Measurements from ENCODE around the gene LRRC2.
"Not testable (repeated sequence)": the region's sequence is repeated elsewhere in the genome, so short reads cannot be mapped to it uniquely, and the experiment has no call there.

LRRC2 gene

GRCh38 chr3:46552538-46552937 is 13.6 kb downstream of the LRRC2 start:
- no peak for DNase-seq (ENCODE audit: low read depth)

GRCh38 chr3:46551615-46552014 is 14.5 kb downstream of the LRRC2 start:
- no peak for DNase-seq (ENCODE audit: low read depth)

DNA sequence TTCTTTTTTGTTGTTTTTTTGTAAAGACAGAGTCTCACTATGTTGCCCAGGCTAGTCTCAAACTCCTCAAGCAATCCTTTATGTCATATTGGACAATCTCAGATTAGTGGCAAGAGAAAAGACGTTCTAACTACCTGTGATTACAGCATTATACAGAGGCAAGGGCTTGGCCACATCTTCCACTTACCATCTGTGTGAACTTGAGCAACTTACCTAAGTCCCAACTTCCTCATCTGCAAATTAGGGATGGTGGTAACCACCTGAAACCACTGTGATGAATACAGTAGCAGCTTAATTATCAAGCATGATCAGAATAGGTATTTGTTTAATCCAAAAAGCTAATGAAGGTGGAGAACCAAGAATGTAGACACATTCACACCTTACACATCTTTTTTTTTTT is 16.1 kb downstream of the LRRC2 start:
- DNase-seq (ENCODE audit: low read depth), result no peak

GRCh38 chr3:46549408-46549904 is 16.6 kb downstream of the LRRC2 start:
- no peak for DNase-seq (ENCODE audit: low read depth)

DNA sequence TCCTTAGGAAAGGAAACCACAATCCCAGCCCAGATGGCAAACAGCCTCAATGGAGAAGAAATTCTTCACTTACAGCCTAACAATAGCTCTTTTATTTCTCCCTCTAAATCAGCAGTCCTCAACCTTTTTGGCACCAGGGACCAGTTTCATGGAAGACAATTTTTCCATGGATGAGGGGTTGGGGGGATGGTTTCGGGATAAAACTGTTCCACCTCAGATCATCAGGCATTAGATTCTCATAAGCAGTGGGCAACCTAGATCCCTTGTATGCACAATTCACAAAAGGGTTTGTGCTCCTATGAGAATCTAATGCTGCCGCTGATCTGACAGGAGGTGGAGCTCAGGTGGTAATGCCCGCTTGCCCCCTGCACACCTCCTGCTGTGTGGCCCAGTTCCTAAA is 17.5 kb downstream of the LRRC2 start:
- DNase-seq (ENCODE audit: low read depth), result not testable (repeated sequence)

DNA sequence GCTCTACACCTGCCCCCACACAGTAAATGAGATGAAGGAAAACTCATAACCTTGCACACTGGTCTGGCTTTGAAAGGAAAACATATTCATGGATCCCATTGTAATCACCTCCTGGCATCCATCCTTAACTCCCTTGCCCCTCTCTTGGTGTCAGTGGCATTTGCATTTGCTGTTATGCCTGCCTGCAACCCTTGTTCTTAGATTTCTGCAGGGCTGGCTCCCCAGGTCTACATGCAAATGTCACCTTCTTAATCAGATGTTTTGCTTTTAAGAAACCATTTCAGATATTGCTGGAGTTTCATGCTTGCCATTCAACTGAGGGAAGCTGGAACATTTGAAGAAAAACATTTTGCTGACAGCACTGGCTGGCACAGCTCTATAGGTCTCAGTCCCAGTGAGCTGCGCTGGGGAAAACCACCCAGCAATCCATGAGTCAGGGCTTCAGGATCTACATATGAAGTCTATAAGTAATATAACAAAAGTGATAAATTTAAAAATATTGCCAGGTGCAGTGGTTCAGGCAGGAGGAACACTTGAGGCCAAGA is 19.1 kb downstream of the LRRC2 start:
- DNase-seq (ENCODE audit: low read depth), result no peak

DNA sequence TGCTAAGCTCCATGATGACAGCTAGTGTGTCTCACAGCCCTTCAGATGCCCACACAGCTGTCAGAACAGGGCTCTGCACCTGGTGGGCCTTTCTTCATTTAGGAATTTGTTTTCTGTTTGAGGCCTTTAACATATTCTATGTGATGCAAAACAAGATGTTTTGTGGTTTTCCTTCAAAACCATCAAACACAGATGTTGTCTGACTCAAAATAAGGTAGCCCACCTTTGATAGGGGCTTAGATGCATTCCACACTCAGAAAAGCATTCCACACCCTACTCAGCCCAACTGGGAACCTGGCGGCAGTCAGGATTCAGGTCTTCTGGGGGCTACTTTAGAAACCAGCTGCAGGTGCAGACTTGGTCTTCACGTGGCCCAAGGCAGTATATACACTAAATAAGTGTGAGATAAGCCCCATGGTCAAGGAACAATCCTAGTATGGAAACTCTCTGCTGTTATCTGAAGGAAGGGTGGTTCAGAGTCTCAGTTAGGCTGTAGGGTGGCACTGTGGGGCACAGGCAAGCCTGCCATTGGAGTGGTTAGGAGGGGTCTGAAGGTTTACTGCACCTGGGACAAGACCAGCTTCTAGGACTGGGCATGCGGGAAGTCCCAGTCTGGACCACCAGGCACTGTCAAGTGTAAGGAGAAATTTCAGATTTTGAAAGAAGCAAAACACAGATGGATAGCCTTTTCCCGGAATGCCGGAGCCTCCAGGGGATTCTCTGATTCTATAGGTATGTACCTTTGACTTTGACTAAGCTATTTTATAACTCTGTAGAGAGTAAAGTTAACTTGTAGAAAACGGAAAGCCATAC is 20.1 kb downstream of the LRRC2 start:
- no peak for DNase-seq (ENCODE audit: low read depth)

GRCh38 chr3:46544771-46545503 is 21.2 kb downstream of the LRRC2 start:
- no peak for DNase-seq (ENCODE audit: low read depth)

DNA sequence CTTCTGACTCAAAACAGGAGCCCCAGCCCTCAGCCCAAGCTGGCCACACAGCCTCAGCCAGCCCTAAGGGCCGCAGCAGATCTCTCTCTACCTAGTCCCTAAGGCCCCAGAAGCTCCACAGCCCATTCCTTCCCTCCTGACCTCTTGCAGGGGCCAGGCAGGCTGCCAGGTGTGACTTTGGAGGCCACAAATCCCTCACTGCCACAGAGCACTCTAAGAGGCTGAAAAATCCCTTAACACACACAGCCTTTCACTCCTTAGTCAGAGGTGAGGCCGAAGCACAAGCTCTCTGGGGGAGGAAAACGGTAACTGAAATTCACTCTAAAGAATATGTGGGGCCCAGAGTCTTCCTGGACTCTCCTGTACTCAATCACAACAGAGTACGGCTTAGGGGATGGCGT is 23.3 kb downstream of the LRRC2 start:
- DNase-seq (ENCODE audit: low read depth), result no peak

DNA sequence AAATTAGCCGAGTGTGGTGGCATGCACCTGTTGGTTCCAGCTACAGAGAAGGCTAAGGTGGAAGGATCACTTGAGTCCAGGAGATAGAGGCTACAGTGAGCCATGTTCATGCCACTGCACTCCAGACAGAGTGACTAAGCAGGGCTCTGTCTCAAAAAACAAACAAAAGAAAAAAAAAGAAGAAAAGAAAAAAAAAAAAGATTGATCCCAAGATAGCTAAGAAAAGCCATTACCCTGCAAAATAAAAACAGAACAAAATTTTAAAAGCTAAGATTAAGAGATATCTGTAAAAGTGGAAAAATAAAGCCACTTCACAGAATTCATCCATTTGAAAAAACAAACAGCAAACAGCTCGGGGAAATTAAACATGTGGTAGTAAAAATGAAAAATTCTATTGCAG is 23.8 kb downstream of the LRRC2 start:
- DNase-seq (ENCODE audit: low read depth), result no peak

GRCh38 chr3:46541835-46542234 is 24.3 kb downstream of the LRRC2 start:
- no peak for DNase-seq (ENCODE audit: low read depth)

DNA sequence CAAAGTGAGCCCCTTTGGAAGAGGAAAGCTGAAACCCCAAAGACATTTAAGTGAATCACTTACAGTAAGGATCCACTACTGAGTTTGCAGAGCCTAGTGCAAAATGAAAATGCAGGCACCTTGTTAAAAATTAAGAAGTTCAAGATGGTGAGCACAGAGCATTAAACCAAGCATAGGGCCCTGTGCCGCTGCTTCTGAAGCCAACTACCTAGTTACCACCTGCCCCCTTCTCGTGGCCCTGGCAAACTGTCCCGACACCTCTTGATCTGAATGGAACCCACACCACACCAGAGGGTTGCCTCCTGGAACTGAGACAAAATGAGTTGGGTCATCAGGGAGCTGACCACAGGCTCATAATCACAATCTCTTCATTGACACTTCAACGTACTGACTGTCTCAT is 25.6 kb downstream of the LRRC2 start:
- no peak for DNase-seq (ENCODE audit: low read depth)

DNA sequence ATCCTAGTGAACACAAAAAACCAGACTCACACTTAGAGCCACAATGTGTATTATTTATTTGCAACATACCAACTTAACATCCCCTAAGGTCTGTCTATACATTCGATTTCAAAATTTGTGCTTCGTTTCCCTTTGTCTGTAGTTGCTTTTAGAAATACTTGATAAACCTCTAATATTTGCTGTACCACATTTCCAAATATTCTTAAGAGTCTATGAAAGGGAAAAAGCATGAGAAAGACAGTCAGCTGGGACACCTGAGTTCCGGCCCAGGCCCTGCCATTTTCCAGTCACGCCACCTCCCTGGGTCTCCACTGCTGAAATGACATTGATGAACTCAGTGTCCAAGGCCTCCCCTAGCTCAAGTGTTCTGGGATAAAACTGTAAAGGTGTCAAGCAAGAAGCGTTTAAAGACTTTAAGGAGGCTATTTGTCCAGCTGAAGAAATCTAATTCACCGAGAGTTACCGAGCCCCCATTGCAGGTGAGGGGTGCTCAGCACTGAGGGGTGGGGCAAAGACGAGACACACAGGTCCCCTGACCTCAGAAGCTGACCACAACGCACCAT is 26.6 kb downstream of the LRRC2 start:
- no peak for DNase-seq (ENCODE audit: low read depth)

DNA sequence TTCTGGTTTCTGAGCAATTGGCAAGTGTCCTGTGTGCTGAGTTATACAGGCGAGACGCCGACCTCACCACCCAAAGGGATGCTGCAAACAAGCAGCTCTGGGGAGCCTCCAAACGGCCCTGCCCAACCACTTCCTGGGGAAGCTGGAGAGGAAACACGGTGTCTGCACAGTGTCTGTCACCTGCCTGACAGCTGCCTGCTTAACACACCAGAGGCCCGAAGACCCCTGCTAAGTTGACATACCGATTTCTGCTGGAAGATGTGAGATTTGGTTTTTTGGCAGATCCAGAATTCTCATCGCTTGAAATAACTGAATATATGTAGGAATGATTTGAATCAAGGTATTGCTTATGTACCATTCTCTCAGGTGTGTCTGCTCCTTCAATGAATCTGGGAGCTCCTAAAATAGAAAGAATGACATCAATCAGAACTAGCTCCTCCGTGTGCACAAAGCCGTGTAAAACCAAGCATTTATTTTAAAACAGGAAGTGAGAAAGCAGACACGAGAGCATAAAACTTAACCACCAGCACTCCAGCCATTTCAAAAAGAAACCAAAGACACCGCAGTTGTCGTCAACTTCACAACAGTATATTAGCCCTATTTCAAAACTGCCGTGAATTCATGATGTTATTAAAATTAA is 27.2 kb downstream of the LRRC2 start:
- peak; percentile 58 for DNase-seq (ENCODE audit: low read depth)

DNA sequence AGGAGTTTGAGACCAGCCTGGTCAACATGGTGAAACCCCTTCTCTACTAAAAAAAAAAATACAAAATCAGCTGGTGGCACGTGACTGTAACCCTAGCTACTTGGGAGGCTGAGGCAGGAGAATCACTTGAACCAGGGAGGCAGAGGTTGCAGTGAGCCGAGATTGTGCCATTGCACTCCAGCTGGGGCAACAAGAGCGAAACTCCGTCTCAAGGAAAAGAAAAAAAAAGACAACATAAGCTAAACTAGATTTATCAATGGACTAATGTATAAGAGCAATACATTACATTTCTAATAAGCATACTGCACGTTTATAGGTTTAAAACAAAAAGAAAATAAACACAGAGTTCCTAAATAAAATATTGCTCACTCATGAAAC is 27.7 kb downstream of the LRRC2 start:
- DNase-seq (ENCODE audit: low read depth), result not testable (repeated sequence)

DNA sequence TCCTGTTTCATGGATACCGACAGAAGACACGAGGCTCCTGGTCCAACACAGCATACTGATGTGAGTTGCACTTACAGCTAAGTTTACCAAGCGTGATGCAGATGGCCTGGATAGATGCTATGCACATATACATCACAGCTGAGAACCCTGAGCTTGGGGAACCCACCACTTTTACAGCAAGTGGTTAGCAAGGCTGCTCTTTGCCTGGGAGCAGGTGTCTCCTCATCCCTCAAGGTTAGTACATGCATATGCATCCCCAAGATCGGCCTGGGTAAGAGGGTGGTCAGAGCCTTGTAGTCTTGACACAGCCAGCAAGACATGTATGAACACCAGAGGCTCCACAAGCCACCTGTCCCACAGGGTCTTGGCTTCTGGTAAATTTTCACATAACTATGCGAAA is 28.3 kb downstream of the LRRC2 start:
- no peak for DNase-seq (ENCODE audit: low read depth)

GRCh38 chr3:46537316-46537715 is 28.8 kb downstream of the LRRC2 start:
- DNase-seq (ENCODE audit: low read depth), result no peak

GRCh38 chr3:46536758-46537157 is 29.3 kb downstream of the LRRC2 start:
- no peak for DNase-seq (ENCODE audit: low read depth)

DNA sequence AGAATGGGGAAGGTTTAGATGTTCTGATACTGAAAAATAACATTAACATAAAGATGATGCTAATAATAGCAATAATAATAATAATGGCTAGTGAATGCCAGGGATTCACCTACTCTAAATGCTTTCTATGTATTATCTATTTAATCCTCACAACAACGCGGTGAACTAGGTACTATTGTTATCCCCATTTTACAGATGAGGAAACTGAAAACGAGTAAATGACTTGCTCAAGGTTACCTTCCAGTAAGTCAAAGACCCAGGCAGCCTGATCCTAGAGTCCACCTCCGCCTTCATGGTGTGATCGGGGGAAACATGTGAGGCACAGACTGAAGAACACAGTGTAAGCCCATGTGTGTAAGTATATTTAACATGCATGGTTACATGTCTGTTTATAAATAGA is 30.4 kb downstream of the LRRC2 start:
- DNase-seq (ENCODE audit: low read depth), result no peak

DNA sequence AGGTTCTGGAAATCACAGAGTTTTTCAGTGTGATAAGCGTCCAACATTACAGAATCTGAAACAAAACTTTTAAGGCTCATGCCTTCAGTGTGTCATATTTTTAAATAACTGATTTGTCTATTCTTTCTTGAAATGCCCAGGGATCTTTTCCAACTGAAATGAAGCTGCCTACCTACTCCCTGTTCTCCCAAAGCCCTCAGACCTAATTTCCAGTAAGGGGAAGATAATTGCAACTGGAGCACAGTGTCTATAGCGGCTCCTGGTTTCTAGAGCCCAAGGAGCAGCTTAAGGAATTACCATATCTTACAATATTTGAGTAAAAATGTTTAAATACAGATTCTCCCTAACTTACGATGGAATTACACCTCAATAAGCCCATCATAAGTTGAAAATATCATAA is 33.0 kb downstream of the LRRC2 start:
- DNase-seq (ENCODE audit: low read depth), result no peak

DNA sequence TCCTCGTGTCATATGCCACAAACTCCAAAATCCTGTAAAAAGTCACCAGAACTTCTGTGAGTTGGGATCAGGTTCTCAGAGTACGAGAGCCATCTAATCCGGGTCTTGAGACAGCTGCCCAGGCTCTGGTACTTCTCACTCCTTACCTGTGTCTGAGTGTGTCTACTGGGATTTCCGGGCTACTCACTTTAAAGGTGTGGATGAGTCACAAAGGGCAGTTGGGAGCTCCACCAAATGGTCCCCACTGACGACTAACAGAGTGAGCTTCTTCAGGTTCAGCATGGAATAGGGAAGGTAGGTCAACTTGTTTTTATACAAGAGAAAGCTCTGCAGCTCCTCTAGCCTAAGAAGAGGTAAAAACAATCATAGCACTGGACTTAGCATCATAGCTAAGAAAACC is 38.9 kb downstream of the LRRC2 start:
- no peak for DNase-seq (ENCODE audit: low read depth)

GRCh38 chr3:46524832-46525231 is 41.3 kb downstream of the LRRC2 start:
- no peak for DNase-seq (ENCODE audit: low read depth)

All from activated T-helper 9 cell treated with anti-CD3 and anti-CD28 coated beads, Interleukin-2, amount 50 U/mL, for 16 hours (primary cell).